GM23338 (cell line): ENCODE results near the gene THBS3.
"Not testable (repeated sequence)": the region's sequence is repeated elsewhere in the genome, so short reads cannot be mapped to it uniquely, and the experiment has no call there.

Experiments used
- CREB1 ChIP-seq: fragments of 250-450 bp; sonication (Bioruptor Pico); IDR thresholded peaks from 2 replicates; pipeline ENCODE4 v1.5.0; 2020; ENCODE audit warnings: low read depth, mild to moderate bottlenecking, moderate library complexity
- CTCF ChIP-seq, 2 experiments: fragments of 200-600 bp in 1 of 2; sonication (generic) in 1 of 2; conservative IDR thresholded peaks; 2 replicates each; pipeline versions ENCODE4 v1.5.1 to v1.6.1; 2016 to 2017; ENCODE audit warnings: antibody characterized with exemption in 2 of 2, low read depth in 2 of 2, mild to moderate bottlenecking in 2 of 2, moderate library complexity in 1 of 2
- ETS1 ChIP-seq: IDR thresholded peaks from 2 replicates; pipeline ENCODE4 v1.6.1; 2016; ENCODE audit warnings: antibody characterized with exemption
- EZH2 ChIP-seq: fragments of 200-600 bp; sonication (generic); IDR thresholded peaks from one replicate; pipeline ENCODE4 v1.8.0; 2017; ENCODE audit warnings: antibody characterized with exemption, mild to moderate bottlenecking, low read depth; ENCODE audit not compliant: unreplicated experiment
- EZH2phosphoT487 ChIP-seq: fragments of 200-600 bp; sonication (generic); IDR thresholded peaks from one replicate; pipeline ENCODE4 v1.8.1; 2018; ENCODE audit warnings: antibody characterized with exemption; ENCODE audit not compliant: unreplicated experiment
- JUNB ChIP-seq: IDR thresholded peaks from one replicate; pipeline ENCODE4 v1.6.1; 2016; ENCODE audit warnings: antibody characterized with exemption; ENCODE audit not compliant: unreplicated experiment
- POLR2AphosphoS5 ChIP-seq: IDR thresholded peaks from 2 replicates; pipeline ENCODE4 v1.6.1; 2016; ENCODE audit warnings: antibody characterized with exemption, low read depth
- REST ChIP-seq: IDR thresholded peaks from one replicate; pipeline ENCODE4 v1.6.1; 2018; ENCODE audit warnings: antibody characterized with exemption; ENCODE audit not compliant: unreplicated experiment
- STAT1 ChIP-seq: IDR thresholded peaks from one replicate; pipeline ENCODE4 v1.6.1; 2016; ENCODE audit warnings: antibody characterized with exemption; ENCODE audit not compliant: unreplicated experiment
- ZNF114 ChIP-seq: fragments of 250-450 bp; sonication (Bioruptor Pico); IDR thresholded peaks from 2 replicates; pipeline ENCODE4 v1.5.0; 2020; ENCODE audit warnings: mild to moderate bottlenecking, moderate library complexity
- ZNF331 ChIP-seq: fragments of 250-450 bp; sonication (Bioruptor Pico); IDR thresholded peaks from 2 replicates; pipeline ENCODE4 v1.5.0; 2020; ENCODE audit warnings: low read depth, mild to moderate bottlenecking, moderate library complexity

GRCh38 chr1:155246796-155247195 is 39.1 kb upstream of the THBS3 start:
- not testable (repeated sequence) for TF ChIP-seq CTCF (conservative IDR thresholded peaks at IDR 0.05; ENCODE audit: low read depth in 2 of 2); EZH2phosphoT487; EZH2; POLR2AphosphoS5; ETS1; REST; CREB1 (CRISPR knock-in tag); ZNF114 (CRISPR knock-in tag); ZNF331; STAT1; JUNB
